Measurements from ENCODE around the gene ZNF215. TPM values are rescaled to one million over a fixed set of nuclear protein-coding genes. Genes with fewer than 3 reads are reported as not detected.
"Not testable (repeated sequence)": the region's sequence is repeated elsewhere in the genome, so short reads cannot be mapped to it uniquely, and the experiment has no call there.

ZNF215 gene
- polyA plus RNA-seq, 1 donor (not counting 4 experiments of a cell fraction or from before 2014, with no cell fraction given), result 6.1 TPM

GRCh38 chr11:6941970-6942369 is 15.7 kb downstream of the ZNF215 start:
- FAIRE-seq (no peak), DNase-seq (ENCODE audit: low read depth, low spot score) (no peak)
- Histone ChIP-seq H2AFZ (ENCODE audit: control insufficient read depth, low read length) (no peak overlapping the region), H4K20me1 (ENCODE audit: control insufficient read depth, extremely low read depth, insufficient read depth, low read length) (no peaks in the 10 kb centered on the region), H3K4me3 (ENCODE audit: control insufficient read depth in 2 of 3, extremely low read depth in 1 of 3, insufficient read depth in 2 of 3, low read depth in 1 of 3, low read length in 3 of 3) (no peak overlapping the region), H3K9me1 (ENCODE audit: control insufficient read depth, extremely low read depth, insufficient read depth, low read length) (no peaks in the 10 kb centered on the region), H3K4me2 (ENCODE audit: control insufficient read depth, extremely low read depth, insufficient read depth, low read depth, low read length) (no peak overlapping the region), H3K4me1 (ENCODE audit: control insufficient read depth, extremely low read depth, insufficient read depth, low read length) (no peaks in the 10 kb centered on the region), H3K27ac (ENCODE audit: control insufficient read depth, insufficient read depth, low read length) (no peak overlapping the region), H3K79me2 (ENCODE audit: control insufficient read depth, insufficient read depth, low read length) (no peaks in the 10 kb centered on the region), H3K36me3 (ENCODE audit: control insufficient read depth in 2 of 2, extremely low read depth in 1 of 2, insufficient read depth in 2 of 2, low read length in 2 of 2) (peaks cover 0 to 2% of the 10 kb centered on the region in 2 experiments), H3K9ac (ENCODE audit: control insufficient read depth, extremely low read depth, insufficient read depth, low read length) (no peak overlapping the region), H3K27me3 (ENCODE audit: control insufficient read depth, extremely low read depth, insufficient read depth, low read length) (no peaks in the 10 kb centered on the region), H3K9me3 (ENCODE audit: control insufficient read depth, low read depth, low read length) (no peaks in the 10 kb centered on the region)
- dilution Hi-C loops (cut with MboI; ENCODE audit: extremely low pct_ligation_motif_present, low sequenced_read_pairs), result no loop called here
- TF ChIP-seq CTCF (optimal IDR thresholded peaks at IDR 0.05 in 1 of 3, IDR thresholded peaks at IDR 0.05 in 1 of 3, conservative IDR thresholded peaks at IDR 0.05 in 1 of 3; ENCODE audit: extremely low read depth in 1 of 3, insufficient read depth in 2 of 3, low read length in 3 of 3) (no peak), EZH2 (IDR thresholded peaks at IDR 0.05; ENCODE audit: low read length) (no peak)

- Histone ChIP-seq H3K36me3 (ENCODE audit: control insufficient read depth in 2 of 2, extremely low read depth in 1 of 2, insufficient read depth in 2 of 2, low read length in 2 of 2) (peaks cover 0 to 3% of the 10 kb centered on the region in 2 experiments), H3K27me3 (ENCODE audit: control insufficient read depth, extremely low read depth, insufficient read depth, low read length) (no peaks in the 10 kb centered on the region), H3K4me1 (ENCODE audit: control insufficient read depth, extremely low read depth, insufficient read depth, low read length) (no peaks in the 10 kb centered on the region), H3K9me3 (ENCODE audit: control insufficient read depth, low read depth, low read length) (no peaks in the 10 kb centered on the region), H2AFZ (ENCODE audit: control insufficient read depth, low read length) (no peak overlapping the region), H4K20me1 (ENCODE audit: control insufficient read depth, extremely low read depth, insufficient read depth, low read length) (no peaks in the 10 kb centered on the region), H3K9ac (ENCODE audit: control insufficient read depth, extremely low read depth, insufficient read depth, low read length) (no peak overlapping the region), H3K4me2 (ENCODE audit: control insufficient read depth, extremely low read depth, insufficient read depth, low read depth, low read length) (no peak overlapping the region), H3K4me3 (ENCODE audit: control insufficient read depth in 2 of 3, extremely low read depth in 1 of 3, insufficient read depth in 2 of 3, low read depth in 1 of 3, low read length in 3 of 3) (no peak overlapping the region), H3K79me2 (ENCODE audit: control insufficient read depth, insufficient read depth, low read length) (no peaks in the 10 kb centered on the region), H3K27ac (ENCODE audit: control insufficient read depth, insufficient read depth, low read length) (no peak overlapping the region), H3K9me1 (ENCODE audit: control insufficient read depth, extremely low read depth, insufficient read depth, low read length) (no peaks in the 10 kb centered on the region)
- TF ChIP-seq EZH2 (IDR thresholded peaks at IDR 0.05; ENCODE audit: low read length), result no peak
- no peak for TF ChIP-seq CTCF (optimal IDR thresholded peaks at IDR 0.05 in 1 of 3, IDR thresholded peaks at IDR 0.05 in 1 of 3, conservative IDR thresholded peaks at IDR 0.05 in 1 of 3; ENCODE audit: extremely low read depth in 1 of 3, insufficient read depth in 2 of 3, low read length in 3 of 3)
- no peak for FAIRE-seq
- dilution Hi-C loops (cut with MboI; ENCODE audit: extremely low pct_ligation_motif_present, low sequenced_read_pairs), result no loop called here
- DNase-seq (ENCODE audit: low read depth, low spot score), result no peak
These were observed 16.9 kb downstream of the ZNF215 start for GRCh38 chr11:6943131-6943530.

GRCh38 chr11:6954248-6954647 is 28.0 kb downstream of the ZNF215 start:
- H2AFZ ChIP-seq (ENCODE audit: control insufficient read depth, low read length); H3K79me2 ChIP-seq (ENCODE audit: control insufficient read depth, insufficient read depth, low read length); dilution Hi-C loops (cut with MboI; ENCODE audit: extremely low pct_ligation_motif_present, low sequenced_read_pairs); H3K9me3 ChIP-seq (ENCODE audit: control insufficient read depth, low read depth, low read length); H3K4me3 ChIP-seq (ENCODE audit: control insufficient read depth in 2 of 3, extremely low read depth in 1 of 3, insufficient read depth in 2 of 3, low read depth in 1 of 3, low read length in 3 of 3); H3K4me2 ChIP-seq (ENCODE audit: control insufficient read depth, extremely low read depth, insufficient read depth, low read depth, low read length); DNase-seq (ENCODE audit: low read depth, low spot score); H3K27me3 ChIP-seq (ENCODE audit: control insufficient read depth, extremely low read depth, insufficient read depth, low read length); H3K36me3 ChIP-seq (ENCODE audit: control insufficient read depth in 2 of 2, extremely low read depth in 1 of 2, insufficient read depth in 2 of 2, low read length in 2 of 2); FAIRE-seq; H3K4me1 ChIP-seq (ENCODE audit: control insufficient read depth, extremely low read depth, insufficient read depth, low read length); H3K27ac ChIP-seq (ENCODE audit: control insufficient read depth, insufficient read depth, low read length); H3K9me1 ChIP-seq (ENCODE audit: control insufficient read depth, extremely low read depth, insufficient read depth, low read length); H4K20me1 ChIP-seq (ENCODE audit: control insufficient read depth, extremely low read depth, insufficient read depth, low read length); H3K9ac ChIP-seq (ENCODE audit: control insufficient read depth, extremely low read depth, insufficient read depth, low read length): not testable (repeated sequence)
